Loucy (cell line): ENCODE data around the gene HCRT.

Experiments
- H2AFZ ChIP-seq: fragments of 200-600 bp; sonication (generic); 2 replicates; pipeline ENCODE4 v1.6.0; 2016; ENCODE audit warnings: antibody characterized with exemption, mild to moderate bottlenecking, low read length, moderate library complexity
- H3F3A ChIP-seq: fragments of 200-600 bp; 2 replicates; pipeline ENCODE4 v1.6.0; 2016; ENCODE audit warnings: antibody characterized with exemption, low read depth, mild to moderate bottlenecking
- H3K27me3 ChIP-seq: fragments of 200-600 bp; sonication (generic); 2 replicates; pipeline ENCODE4 v1.6.1; 2014; ENCODE audit warnings: low read length, mild to moderate bottlenecking; ENCODE audit not compliant: insufficient read depth, poor library complexity, severe bottlenecking
- H3K36me3 ChIP-seq: fragments of 200-600 bp; sonication (generic); 2 replicates; pipeline ENCODE4 v1.6.1; 2016; ENCODE audit warnings: low read length; ENCODE audit not compliant: insufficient read depth
- H3K4me1 ChIP-seq: fragments of 200-600 bp; sonication (generic); 2 replicates; pipeline ENCODE4 v1.5.1; 2014; ENCODE audit warnings: low read length, mild to moderate bottlenecking; ENCODE audit not compliant: insufficient read depth, poor library complexity, severe bottlenecking
- H3K4me2 ChIP-seq: fragments of 200-600 bp; sonication (generic); 2 replicates; pipeline ENCODE4 v1.6.0; 2014; ENCODE audit warnings: antibody characterized with exemption, low read length, low read depth, mild to moderate bottlenecking; ENCODE audit not compliant: poor library complexity, severe bottlenecking
- H3K4me3 ChIP-seq: fragments of 200-600 bp; sonication (generic); 2 replicates; pipeline ENCODE4 v1.5.1; 2014; ENCODE audit warnings: low read length, mild to moderate bottlenecking, mixed read lengths; ENCODE audit not compliant: poor library complexity, severe bottlenecking
- H3K79me2 ChIP-seq: fragments of 200-600 bp; sonication (generic); 2 replicates; pipeline ENCODE4 v1.6.1; 2014; ENCODE audit warnings: low read length; ENCODE audit not compliant: insufficient read depth
- H3K9ac ChIP-seq: fragments of 200-600 bp; sonication (generic); 2 replicates; pipeline ENCODE4 v1.6.0; 2014; ENCODE audit warnings: mild to moderate bottlenecking, low read depth, low read length, moderate library complexity; ENCODE audit not compliant: poor library complexity, severe bottlenecking
- H3K9me2 ChIP-seq: fragments of 200-600 bp; sonication (generic); replicated peaks from 2 replicates; pipeline ENCODE4 v1.6.1; 2016; ENCODE audit warnings: low read depth, low read length, mixed read lengths
- H3K9me3 ChIP-seq: fragments of 200-600 bp; sonication (generic); 2 replicates; pipeline ENCODE4 v1.6.1; 2014; ENCODE audit warnings: mild to moderate bottlenecking, antibody characterized with exemption, low read length, low read depth; ENCODE audit not compliant: insufficient read depth
- H4K20me1 ChIP-seq: fragments of 200-600 bp; sonication (generic); 2 replicates; pipeline ENCODE4 v1.6.0; 2014; ENCODE audit warnings: antibody characterized with exemption, low read length, mild to moderate bottlenecking; ENCODE audit not compliant: insufficient read depth, poor library complexity, severe bottlenecking
- EZH2phosphoT487 ChIP-seq: fragments of 200-600 bp; IDR thresholded peaks from 2 replicates; pipeline ENCODE4 v1.6.1; 2018; ENCODE audit warnings: antibody characterized with exemption, mild to moderate bottlenecking, moderate library complexity, borderline replicate concordance
- TF ChIP-seq, protein P1 (sequence below): fragments of 200-600 bp; sonication (generic); conservative IDR thresholded peaks from 2 replicates; pipeline ENCODE4 v1.5.1; 2014; ENCODE audit warnings: mild to moderate bottlenecking, antibody characterized with exemption, low read length

The HCRT gene

DNA sequence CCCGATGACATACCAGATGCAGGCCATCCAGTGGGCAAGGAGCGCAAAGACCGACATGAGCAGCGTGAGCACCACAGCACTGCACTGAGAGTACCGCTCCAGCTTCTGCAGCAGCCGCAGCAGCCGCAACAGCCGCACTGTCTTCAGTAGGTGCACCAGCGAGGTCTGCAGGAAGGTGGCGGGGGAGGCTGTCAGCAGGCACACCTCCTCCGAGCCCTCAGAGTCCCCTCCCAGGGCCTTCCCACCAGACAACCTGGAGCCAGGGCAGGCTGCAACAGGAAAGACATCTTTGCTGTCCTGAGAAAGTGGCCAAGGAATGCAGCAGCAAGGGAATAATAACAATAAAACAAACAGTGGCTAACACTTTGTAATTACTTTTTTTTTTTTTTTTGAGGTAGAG, 13.4 kb downstream of the HCRT start:
- TF ChIP-seq, protein P1, sequence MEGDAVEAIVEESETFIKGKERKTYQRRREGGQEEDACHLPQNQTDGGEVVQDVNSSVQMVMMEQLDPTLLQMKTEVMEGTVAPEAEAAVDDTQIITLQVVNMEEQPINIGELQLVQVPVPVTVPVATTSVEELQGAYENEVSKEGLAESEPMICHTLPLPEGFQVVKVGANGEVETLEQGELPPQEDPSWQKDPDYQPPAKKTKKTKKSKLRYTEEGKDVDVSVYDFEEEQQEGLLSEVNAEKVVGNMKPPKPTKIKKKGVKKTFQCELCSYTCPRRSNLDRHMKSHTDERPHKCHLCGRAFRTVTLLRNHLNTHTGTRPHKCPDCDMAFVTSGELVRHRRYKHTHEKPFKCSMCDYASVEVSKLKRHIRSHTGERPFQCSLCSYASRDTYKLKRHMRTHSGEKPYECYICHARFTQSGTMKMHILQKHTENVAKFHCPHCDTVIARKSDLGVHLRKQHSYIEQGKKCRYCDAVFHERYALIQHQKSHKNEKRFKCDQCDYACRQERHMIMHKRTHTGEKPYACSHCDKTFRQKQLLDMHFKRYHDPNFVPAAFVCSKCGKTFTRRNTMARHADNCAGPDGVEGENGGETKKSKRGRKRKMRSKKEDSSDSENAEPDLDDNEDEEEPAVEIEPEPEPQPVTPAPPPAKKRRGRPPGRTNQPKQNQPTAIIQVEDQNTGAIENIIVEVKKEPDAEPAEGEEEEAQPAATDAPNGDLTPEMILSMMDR: no peak
- no peak for TF ChIP-seq EZH2phosphoT487
- no peaks in the 10 kb centered on the region for H3K27me3 ChIP-seq

DNA sequence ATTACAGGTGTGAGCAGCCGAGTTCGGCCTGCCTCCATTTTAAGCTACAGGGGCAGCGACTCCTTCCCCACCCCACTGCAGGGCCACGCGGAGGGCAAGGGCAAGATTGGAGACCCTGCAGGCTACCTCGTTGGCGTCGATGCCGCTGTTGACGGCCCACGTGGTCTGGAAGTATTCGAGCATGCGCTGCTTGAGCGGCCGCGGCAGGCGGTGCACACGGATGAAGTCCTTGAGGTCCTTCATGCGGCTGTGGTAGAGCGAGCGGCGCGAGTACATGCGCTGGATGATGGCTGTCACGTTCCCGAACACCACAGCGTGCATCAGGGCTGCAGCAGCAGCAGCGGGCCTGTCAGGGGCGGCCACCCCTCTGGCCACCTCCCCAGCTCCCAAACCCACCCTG, 15.9 kb downstream of the HCRT start:
- Histone ChIP-seq H3K36me3 (no peaks in the 10 kb centered on the region), H3K9me3 (no peaks in the 10 kb centered on the region), H3K4me3 (no peak overlapping the region), H3K9me2 (no peaks in the 10 kb centered on the region), H3F3A (no peaks in the 10 kb centered on the region), H3K27me3 (no peaks in the 10 kb centered on the region), H3K79me2 (no peaks in the 10 kb centered on the region), H3K4me1 (no peaks in the 10 kb centered on the region), H3K9ac (no peak overlapping the region), H3K4me2 (no peak overlapping the region), H2AFZ (no peak overlapping the region), H4K20me1 (no peaks in the 10 kb centered on the region)
- no peak for TF ChIP-seq EZH2phosphoT487
- TF ChIP-seq, protein P1: no peak

More for the DNA sequence above, 13.4 kb downstream of the HCRT start:
- no peak overlapping the region for H3K9ac ChIP-seq
- no peak overlapping the region for H3K4me2 ChIP-seq
- no peaks in the 10 kb centered on the region for H3K9me3 ChIP-seq
- no peaks in the 10 kb centered on the region for H4K20me1 ChIP-seq
- no peak overlapping the region for H3K4me3 ChIP-seq
- H3K79me2 ChIP-seq: no peaks in the 10 kb centered on the region
- H2AFZ ChIP-seq: no peak overlapping the region
- no peaks in the 10 kb centered on the region for H3K36me3 ChIP-seq
- no peaks in the 10 kb centered on the region for H3K4me1 ChIP-seq
- no peaks in the 10 kb centered on the region for H3K9me2 ChIP-seq
- H3F3A ChIP-seq: no peaks in the 10 kb centered on the region

GRCh38 chr17:42167807-42168206, 17.4 kb downstream of the HCRT start:
- Histone ChIP-seq H4K20me1 (no peaks in the 10 kb centered on the region), H3F3A (no peaks in the 10 kb centered on the region), H2AFZ (no peak overlapping the region), H3K79me2 (no peaks in the 10 kb centered on the region), H3K27me3 (no peaks in the 10 kb centered on the region), H3K9me2 (no peaks in the 10 kb centered on the region), H3K4me2 (no peak overlapping the region), H3K4me3 (no peak overlapping the region), H3K9me3 (no peaks in the 10 kb centered on the region), H3K36me3 (no peaks in the 10 kb centered on the region), H3K9ac (no peak overlapping the region), H3K4me1 (no peaks in the 10 kb centered on the region)
- TF ChIP-seq EZH2phosphoT487: no peak

GRCh38 chr17:42166196-42166763, 19.0 kb downstream of the HCRT start:
- H3F3A ChIP-seq: no peaks in the 10 kb centered on the region

More at GRCh38 chr17:42166196-42166763, 19.0 kb downstream of the HCRT start:
- H3K27me3 ChIP-seq: no peaks in the 10 kb centered on the region
- no peak overlapping the region for H3K9ac ChIP-seq
- no peak overlapping the region for H2AFZ ChIP-seq
- H4K20me1 ChIP-seq: no peaks in the 10 kb centered on the region
- H3K79me2 ChIP-seq: no peaks in the 10 kb centered on the region
- H3K9me3 ChIP-seq: no peaks in the 10 kb centered on the region
- no peaks in the 10 kb centered on the region for H3K36me3 ChIP-seq
- H3K4me1 ChIP-seq: no peaks in the 10 kb centered on the region
- no peak overlapping the region for H3K4me2 ChIP-seq
- no peaks in the 10 kb centered on the region for H3K9me2 ChIP-seq
- no peak overlapping the region for H3K4me3 ChIP-seq
- no peak for TF ChIP-seq EZH2phosphoT487
- TF ChIP-seq, protein P1: no peak
